Fibroblast of villous mesenchyme (primary cell): Measurements from ENCODE around the gene ALPK1. TPM values are rescaled to one million over a fixed set of nuclear protein-coding genes. Genes with fewer than 3 reads are reported as not detected.

Experiments used
- DNase-seq: peaks from one replicate; pipeline ENCODE4 v3.0.0-alpha.2; 2010; ENCODE audit warnings: low read depth
- H3K4me3 ChIP-seq: 2 replicates; pipeline ENCODE4 v1.5.1; 2011; ENCODE audit warnings: low read depth, mild to moderate bottlenecking, low read length
- CTCF ChIP-seq: IDR thresholded peaks from 2 replicates; pipeline ENCODE4 v1.5.1; 2012; ENCODE audit warnings: low read depth, mild to moderate bottlenecking, low read length; ENCODE audit not compliant: insufficient read depth
- total RNA-seq: library from RNA; depleted of rRNA; stranded (reverse); fragments of >200 nt; gene quantifications from 2 replicates; pipeline ENCODE4 v1.2.3, GENCODE V29; 2012

Gene ALPK1
- total RNA-seq, 1 donor = 25.5 TPM

GRCh38 chr4:112402098-112402497 is 104.9 kb downstream of the ALPK1 start:
- TF ChIP-seq CTCF = no peak
- H3K4me3 ChIP-seq = no peak overlapping the region
- no peak for DNase-seq

- no peak for DNase-seq
- no peak for TF ChIP-seq CTCF
- H3K4me3 ChIP-seq = no peak overlapping the region
Observed at GRCh38 chr4:112403101-112403945, 106.2 kb downstream of the ALPK1 start.

GRCh38 chr4:112410364-112410763 is 113.2 kb downstream of the ALPK1 start:
- no peak for DNase-seq
- no peak overlapping the region for H3K4me3 ChIP-seq
- TF ChIP-seq CTCF = no peak

- no peak overlapping the region for H3K4me3 ChIP-seq
- DNase-seq = no peak
- no peak for TF ChIP-seq CTCF
Observed at GRCh38 chr4:112410804-112411203, 113.6 kb downstream of the ALPK1 start.

- no peak for DNase-seq
Observed at GRCh38 chr4:112411781-112412550, 114.8 kb downstream of the ALPK1 start.

GRCh38 chr4:112416464-112416863 is 119.3 kb downstream of the ALPK1 start:
- no peak for DNase-seq
- TF ChIP-seq CTCF = no peak
- H3K4me3 ChIP-seq = no peak overlapping the region

More at GRCh38 chr4:112411781-112412550, 114.8 kb downstream of the ALPK1 start:
- no peak for TF ChIP-seq CTCF
- no peak overlapping the region for H3K4me3 ChIP-seq
